Sigmoid colon (tissue), 4 donors: ENCODE measurements around the gene ADAMTS10.

Source experiments
- CTCF ChIP-seq, 4 experiments: fragments of 450-650 bp in 3 of 4; fragments of 200-600 bp in 1 of 4; IDR thresholded peaks; one replicate each; pipeline ENCODE4 v1.5.1; 2016 to 2019; ENCODE audit warnings: antibody characterized with exemption in 4 of 4, mild to moderate bottlenecking in 3 of 4, moderate library complexity in 2 of 4
- EP300 ChIP-seq, 4 donors: sonication (generic); formaldehyde crosslinking; IDR thresholded peaks; one replicate each; pipeline ENCODE4 v1.6.1; 2017; ENCODE audit warnings: antibody characterized with exemption in 4 of 4
- POLR2A ChIP-seq, 2 donors: fragments of 450-650 bp; IDR thresholded peaks; one replicate each; pipeline ENCODE4 v1.6.1; 2016; ENCODE audit warnings: antibody characterized with exemption in 2 of 2, mild to moderate bottlenecking in 2 of 2, moderate library complexity in 2 of 2

GRCh38 chr19:8630796-8631424 is 20.4 kb upstream of the ADAMTS10 start:
- no peak for TF ChIP-seq EP300 (IDR thresholded peaks at IDR 0.05)
- no peak for TF ChIP-seq CTCF (IDR thresholded peaks at IDR 0.05)
- no peak for TF ChIP-seq POLR2A (IDR thresholded peaks at IDR 0.05)
